GM18873 (cell line): ENCODE results near the gene ANKRD55.

Source experiments
- ATAC-seq: cut with Tn5 transposase; IDR thresholded peaks from one replicate; pipeline ENCODE4 v1.9.1; 2021; ENCODE audit warnings: mild to moderate bottlenecking, moderate library complexity, moderate number of reproducible peaks; ENCODE audit not compliant: unreplicated experiment, low FRiP score

Gene ANKRD55

DNA sequence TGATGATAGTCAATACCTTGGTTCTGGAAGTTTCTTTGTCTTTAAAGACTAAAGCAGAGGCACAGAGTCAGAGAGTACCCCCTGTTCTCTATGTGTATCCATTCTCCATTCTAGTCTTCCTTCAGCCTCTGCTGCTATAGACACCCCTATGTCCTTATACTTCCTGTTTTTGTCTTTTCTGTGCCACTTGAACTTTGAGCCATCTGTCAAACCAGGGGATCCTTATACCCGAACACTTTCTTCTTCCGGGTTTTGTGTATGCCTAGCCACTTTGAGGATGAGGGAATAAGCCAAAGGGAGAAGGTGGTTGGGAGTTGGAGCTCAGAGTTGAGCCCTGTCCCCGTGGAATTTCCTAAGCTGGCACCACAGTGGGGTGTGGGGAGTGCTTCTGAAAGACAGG, 177.3 kb downstream of the ANKRD55 start:
- no peak for ATAC-seq

DNA sequence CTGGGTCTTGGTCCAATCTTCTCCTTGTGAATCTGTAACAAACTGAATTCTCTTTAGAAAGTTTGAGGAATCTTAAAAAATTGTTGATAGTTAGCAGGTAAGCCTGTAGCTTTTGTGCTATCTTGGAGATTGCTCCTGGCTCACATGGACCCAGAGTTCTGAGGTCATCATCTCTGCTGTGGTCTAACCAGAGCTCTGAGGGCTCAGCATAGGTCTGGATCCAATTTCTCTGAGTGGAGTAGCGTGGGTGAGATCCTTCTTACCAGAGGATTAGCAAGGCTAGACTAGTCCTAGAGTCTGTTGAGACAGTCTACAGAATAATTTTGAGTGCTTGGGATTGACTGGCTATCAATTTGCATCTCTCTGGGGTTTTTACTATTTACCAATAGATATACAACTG, 177.8 kb downstream of the ANKRD55 start:
- ATAC-seq: no peak

DNA sequence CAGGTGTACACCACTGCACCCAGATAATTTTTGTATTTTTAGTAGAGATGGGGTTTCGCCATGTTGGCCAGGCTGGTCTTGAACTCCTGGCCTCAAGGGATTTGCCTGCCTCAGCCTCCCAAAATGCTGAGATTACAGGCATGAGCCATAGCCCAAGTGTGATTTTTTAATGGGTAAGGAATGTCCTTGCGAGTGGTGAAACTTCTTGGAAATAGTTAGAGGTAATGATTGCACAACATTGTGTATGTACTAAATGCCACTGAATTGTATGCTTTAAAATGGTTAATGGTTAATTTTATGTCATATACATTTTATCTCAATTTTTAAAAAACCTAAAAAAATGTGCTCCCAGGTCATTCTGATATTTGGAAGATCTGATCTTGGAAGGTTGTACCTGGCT, 178.5 kb downstream of the ANKRD55 start:
- no peak for ATAC-seq

- no peak for ATAC-seq
These were observed 179.8 kb downstream of the ANKRD55 start for GRCh38 chr5:56053363-56053762.

DNA sequence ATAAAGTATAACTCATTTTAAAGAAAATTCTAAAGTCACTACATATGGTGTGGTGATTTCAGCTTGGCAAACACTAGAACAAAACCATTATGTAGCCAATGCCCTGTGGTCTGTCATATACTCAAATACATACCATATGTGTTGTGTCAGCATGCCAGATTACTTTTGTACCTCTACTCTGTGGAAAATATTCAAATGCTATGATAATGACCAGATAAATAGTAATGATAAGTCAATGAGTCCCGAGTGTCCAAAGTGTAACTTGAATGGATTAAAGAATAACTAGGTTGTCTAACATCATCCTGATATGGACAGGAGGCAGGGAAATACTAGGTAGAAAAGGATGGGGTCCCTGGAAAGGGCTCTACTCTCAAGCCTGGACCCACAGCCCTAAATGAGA, 180.4 kb downstream of the ANKRD55 start:
- ATAC-seq: no peak

DNA sequence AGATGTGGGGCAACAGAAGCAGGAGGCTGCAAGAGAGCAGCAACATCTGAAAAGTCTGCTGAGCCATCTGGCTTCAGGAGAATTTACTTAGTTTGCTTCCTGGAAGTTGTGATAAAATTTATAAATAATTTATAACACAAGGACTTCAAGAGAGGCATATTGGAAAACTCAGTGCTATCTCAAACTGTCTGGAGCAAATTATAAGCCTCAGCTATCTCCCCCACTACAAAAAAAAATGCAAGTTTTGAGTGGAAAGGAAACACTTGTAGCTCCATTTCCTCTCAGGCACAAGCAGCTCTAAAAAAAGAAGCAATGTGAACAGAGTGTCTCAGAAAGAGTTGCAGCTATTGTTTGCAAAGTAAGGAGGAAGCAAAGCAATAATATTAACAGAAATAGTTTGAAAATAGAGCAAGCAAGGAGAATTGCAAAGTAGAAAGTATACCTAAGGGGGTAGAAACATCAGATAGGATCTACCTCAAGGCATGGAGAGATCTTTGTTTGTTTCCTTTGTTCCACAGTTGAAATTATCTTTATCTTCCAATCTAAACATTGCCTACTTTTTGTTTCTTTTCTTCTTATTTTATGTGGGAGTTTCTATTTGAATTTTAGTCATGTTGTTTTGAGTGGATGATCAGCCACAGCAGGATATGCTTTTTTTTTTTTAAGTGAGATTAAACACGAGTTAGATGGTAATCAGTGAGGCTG, 182.4 kb downstream of the ANKRD55 start:
- peak; percentile 47 for ATAC-seq
